PC-3 (cell line): ENCODE results near the gene RNF208. TPM values are rescaled to one million over a fixed set of nuclear protein-coding genes. Genes with fewer than 3 reads are reported as not detected.

Source experiments
- ATAC-seq: fragments of 200-7000 bp; cut with Tn5 transposase; 2 replicates; pipeline ENCODE4 v1.9.1; 2020; ENCODE audit warnings: mild to moderate bottlenecking, moderate library complexity
- BruUV-seq: library from RNA; stranded (reverse); fragments of 400-500 nt; replicated peaks from 2 replicates; lab custom pipeline; 2021; lab: Mats Ljungman, UMichigan
- CTCF ChIA-PET: fragments of 300-600 bp; sonication (Branson Sonifier 250); formaldehyde crosslinking; loops from one replicate; lab custom pipeline; 2022; ENCODE audit warnings: antibody characterized with exemption; lab: Charles Lee
- POLR2A ChIA-PET: fragments of 300-600 bp; sonication (Branson Sonifier 250); formaldehyde crosslinking; loops from one replicate; lab custom pipeline; 2022; ENCODE audit warnings: antibody characterized with exemption; ENCODE audit not compliant: unreplicated experiment; lab: Charles Lee
- DNase-seq: peaks from one replicate; pipeline ENCODE4 v3.0.0-alpha.2; 2015
- H2AFZ ChIP-seq: fragments of 300-600 bp; sonication (generic); 2 replicates; pipeline ENCODE4 v1.6.0; 2016; ENCODE audit warnings: antibody characterized with exemption, low read length
- H3F3A ChIP-seq: fragments of 300-600 bp; sonication (generic); one replicate; pipeline ENCODE4 v1.6.0; 2017; ENCODE audit warnings: antibody characterized with exemption, low read length, control low read depth, mild to moderate bottlenecking; ENCODE audit not compliant: unreplicated experiment
- H3K27ac ChIP-seq: fragments of 300-600 bp; sonication (generic); 2 replicates; pipeline ENCODE4 v1.5.1; 2016; ENCODE audit warnings: mild to moderate bottlenecking, low read length
- H3K27me3 ChIP-seq: fragments of 300-600 bp; sonication (generic); 2 replicates; pipeline ENCODE4 v1.6.1; 2016; ENCODE audit warnings: low read length, mixed read lengths
- H3K36me3 ChIP-seq: fragments of 300-600 bp; sonication (generic); 2 replicates; pipeline ENCODE4 v1.6.1; 2016; ENCODE audit warnings: low read depth, mixed run types, low read length, mixed read lengths
- H3K4me1 ChIP-seq: fragments of 300-600 bp; sonication (generic); 2 replicates; pipeline ENCODE4 v1.5.1; 2016; ENCODE audit warnings: low read length; ENCODE audit not compliant: insufficient read depth
- H3K4me2 ChIP-seq: fragments of 300-600 bp; sonication (generic); 2 replicates; pipeline ENCODE4 v1.6.0; 2016; ENCODE audit warnings: low read length
- H3K4me3 ChIP-seq: fragments of 300-600 bp; sonication (generic); 2 replicates; pipeline ENCODE4 v1.5.1; 2016; ENCODE audit warnings: mild to moderate bottlenecking, low read length, mixed read lengths
- H3K79me2 ChIP-seq: fragments of 300-600 bp; sonication (generic); 2 replicates; pipeline ENCODE4 v1.6.1; 2017; ENCODE audit warnings: low read length, mixed read lengths
- H3K9ac ChIP-seq: fragments of 300-600 bp; sonication (generic); 2 replicates; pipeline ENCODE4 v1.6.0; 2016; ENCODE audit warnings: mild to moderate bottlenecking, low read length
- H3K9me2 ChIP-seq: fragments of 300-600 bp; sonication (generic); replicated peaks from 2 replicates; pipeline ENCODE4 v1.6.1; 2016; ENCODE audit warnings: mixed run types, low read length, mixed read lengths
- H3K9me3 ChIP-seq: fragments of 300-600 bp; sonication (generic); 2 replicates; pipeline ENCODE4 v1.6.1; 2016; ENCODE audit warnings: low read length, mixed read lengths
- H4K20me1 ChIP-seq: fragments of 300-600 bp; sonication (generic); 2 replicates; pipeline ENCODE4 v1.6.1; 2016; ENCODE audit warnings: low read length, mixed read lengths
- CTCF ChIP-seq: fragments of 300-600 bp; sonication (generic); conservative IDR thresholded peaks from 2 replicates; pipeline ENCODE4 v1.5.1; 2017; ENCODE audit warnings: antibody characterized with exemption, low read depth, mild to moderate bottlenecking, low read length
- EZH2 ChIP-seq: fragments of 300-600 bp; sonication (generic); IDR thresholded peaks from one replicate; pipeline ENCODE4 v1.6.1; 2017; ENCODE audit warnings: antibody characterized with exemption, mild to moderate bottlenecking, low read length; ENCODE audit not compliant: unreplicated experiment
- EZH2phosphoT487 ChIP-seq: fragments of 300-600 bp; sonication (generic); IDR thresholded peaks from 2 replicates; pipeline ENCODE4 v1.6.1; 2018; ENCODE audit warnings: mild to moderate bottlenecking, antibody characterized with exemption, low read length, borderline replicate concordance
- intact Hi-C: fragments of 100-400 bp; cut with micrococcal nuclease; formaldehyde crosslinking; loops from 2 replicates; pipeline ENCODE4 v1.9.0; 2023
- total RNA-seq: library from RNA; depleted of rRNA; stranded (reverse); fragments of >200 nt; gene quantifications from 2 replicates; pipeline ENCODE4 v1.2.3, GENCODE V29; 2014

Gene RNF208
- total RNA-seq, 1 experiment from 2014 or later = 1.7 TPM

- Histone ChIP-seq H3K9ac (no peak overlapping the region), H3K9me3 (no peaks in the 10 kb centered on the region), H3F3A (peaks cover 2% of the 10 kb centered on the region), H3K4me1 (peaks cover 46% of the 10 kb centered on the region), H3K27me3 (no peaks in the 10 kb centered on the region), H3K9me2 (no peaks in the 10 kb centered on the region), H3K4me3 (no peak overlapping the region), H4K20me1 (no peaks in the 10 kb centered on the region), H2AFZ (no peak overlapping the region), H3K79me2 (peaks cover 19% of the 10 kb centered on the region), H3K27ac (no peak overlapping the region), H3K4me2 (no peak overlapping the region), H3K36me3 (no peaks in the 10 kb centered on the region)
- intact Hi-C loops = no loop called here
- BruUV-seq = no TSS peak
- CTCF ChIA-PET = no interaction called here
- ATAC-seq (no peak), DNase-seq (no peak)
- POLR2A ChIA-PET = no interaction called here
- TF ChIP-seq EZH2 (no peak), EZH2phosphoT487 (no peak), CTCF (no peak)
These were observed 940 bp downstream of the RNF208 start for GRCh38 chr9:137221095-137221505.

GRCh38 chr9:137220317-137221094, 1.5 kb downstream of the RNF208 start:
- Histone ChIP-seq H3K4me3 (no peak overlapping the region), H3K27me3 (no peaks in the 10 kb centered on the region), H3K27ac (no peak overlapping the region), H3K9me2 (no peaks in the 10 kb centered on the region), H3K4me2 (no peak overlapping the region), H3K4me1 (peaks cover 40% of the 10 kb centered on the region), H3K79me2 (peaks cover 14% of the 10 kb centered on the region), H3K9ac (no peak overlapping the region), H3F3A (peaks cover 2% of the 10 kb centered on the region), H2AFZ (no peak overlapping the region), H3K36me3 (no peaks in the 10 kb centered on the region), H3K9me3 (no peaks in the 10 kb centered on the region), H4K20me1 (no peaks in the 10 kb centered on the region)
- DNase-seq (no peak), ATAC-seq (no peak)
- BruUV-seq = TSS peak; percentile 20
- CTCF ChIA-PET = no interaction called here
- POLR2A ChIA-PET = no interaction called here
- intact Hi-C loops = no loop called here
- TF ChIP-seq EZH2phosphoT487 (no peak), EZH2 (no peak), CTCF (no peak)

GRCh38 chr9:137219757-137220316, 2.2 kb downstream of the RNF208 start:
- BruUV-seq = no TSS peak
- Histone ChIP-seq H2AFZ (no peak overlapping the region), H3K4me3 (no peak overlapping the region), H3K9ac (no peak overlapping the region), H3K79me2 (peaks cover 8% of the 10 kb centered on the region; the same call in 1 of the 2 replicates), H4K20me1 (no peaks in the 10 kb centered on the region), H3K9me2 (no peaks in the 10 kb centered on the region), H3K27ac (no peak overlapping the region), H3K27me3 (no peaks in the 10 kb centered on the region), H3K4me2 (no peak overlapping the region), H3K4me1 (peaks cover 33% of the 10 kb centered on the region), H3K36me3 (no peaks in the 10 kb centered on the region), H3K9me3 (no peaks in the 10 kb centered on the region), H3F3A (peaks cover 2% of the 10 kb centered on the region)
- no peak for ATAC-seq
- ChIA-PET CTCF (no interaction called here), POLR2A (interaction anchor here (0.6 kb wide), 1 partner anchor 133 kb away, joined by 4 read pairs; the partner anchor contains the start of gene MAN1B1)
- TF ChIP-seq EZH2phosphoT487 (no peak), EZH2 (no peak), CTCF (no peak)
- no peak for DNase-seq
- intact Hi-C loops = no loop called here
